IMR-90 (cell line): ENCODE data around the gene HMGXB3.

Source experiments
- BHLHE40 ChIP-seq: fragments of 150-350 bp; IDR thresholded peaks from 2 replicates; pipeline ENCODE4 v1.6.1; 2016; ENCODE audit warnings: mild to moderate bottlenecking, low read depth, low read length
- CHD1 ChIP-seq: IDR thresholded peaks from 2 replicates; pipeline ENCODE4 v1.6.1; 2012; ENCODE audit warnings: low read depth, low read length, improper control_type of control experiment
- FOS ChIP-seq: fragments of 150-350 bp; IDR thresholded peaks from 2 replicates; pipeline ENCODE4 v1.6.1; 2016; ENCODE audit warnings: low read depth, low read length
- MAFK ChIP-seq: IDR thresholded peaks from 2 replicates; pipeline ENCODE4 v1.6.1; 2012; ENCODE audit warnings: low read depth, low read length, improper control_type of control experiment
- MXI1 ChIP-seq: IDR thresholded peaks from 2 replicates; pipeline ENCODE4 v1.6.1; 2012; ENCODE audit warnings: low read depth, mild to moderate bottlenecking, low read length, moderate library complexity, borderline replicate concordance
- NFE2L2 ChIP-seq: fragments of 150-350 bp; IDR thresholded peaks from 2 replicates; pipeline ENCODE4 v1.6.1; 2016; ENCODE audit warnings: low read depth, mild to moderate bottlenecking, low read length
- POLR2A ChIP-seq: IDR thresholded peaks from 2 replicates; pipeline ENCODE4 v1.6.1; 2012; ENCODE audit warnings: mild to moderate bottlenecking, low read depth, low read length
- RAD21 ChIP-seq: IDR thresholded peaks from 2 replicates; pipeline ENCODE4 v1.6.1; 2012; ENCODE audit warnings: low read length, improper control_type of control experiment
- RCOR1 ChIP-seq: IDR thresholded peaks from 2 replicates; pipeline ENCODE4 v1.6.1; 2012; ENCODE audit warnings: mild to moderate bottlenecking, low read length, improper control_type of control experiment; ENCODE audit not compliant: insufficient replicate concordance
- RFX5 ChIP-seq: IDR thresholded peaks from 2 replicates; pipeline ENCODE4 v1.8.0; 2012; ENCODE audit warnings: low read depth, mild to moderate bottlenecking, low read length, moderate library complexity
- SMC3 ChIP-seq: fragments of 150-350 bp; IDR thresholded peaks from 2 replicates; pipeline ENCODE4 v1.6.1; 2016; ENCODE audit warnings: low read depth, mild to moderate bottlenecking, antibody characterized with exemption, low read length, moderate library complexity
- TF ChIP-seq, protein P1 (sequence below): conservative IDR thresholded peaks from 2 replicates; pipeline ENCODE4 v1.5.1; 2012; ENCODE audit warnings: mild to moderate bottlenecking, low read depth, low read length, improper control_type of control experiment
- TF ChIP-seq, protein P2 (sequence below): fragments of 150-350 bp; IDR thresholded peaks from 2 replicates; pipeline ENCODE4 v1.6.1; 2017; ENCODE audit warnings: mild to moderate bottlenecking, antibody characterized with exemption, low read length, low read depth
- TF ChIP-seq, protein P3 (sequence below): fragments of 150-350 bp; IDR thresholded peaks from 2 replicates; pipeline ENCODE4 v1.6.1; 2016; ENCODE audit warnings: low read depth, mild to moderate bottlenecking, low read length, moderate library complexity, borderline replicate concordance

DNA sequence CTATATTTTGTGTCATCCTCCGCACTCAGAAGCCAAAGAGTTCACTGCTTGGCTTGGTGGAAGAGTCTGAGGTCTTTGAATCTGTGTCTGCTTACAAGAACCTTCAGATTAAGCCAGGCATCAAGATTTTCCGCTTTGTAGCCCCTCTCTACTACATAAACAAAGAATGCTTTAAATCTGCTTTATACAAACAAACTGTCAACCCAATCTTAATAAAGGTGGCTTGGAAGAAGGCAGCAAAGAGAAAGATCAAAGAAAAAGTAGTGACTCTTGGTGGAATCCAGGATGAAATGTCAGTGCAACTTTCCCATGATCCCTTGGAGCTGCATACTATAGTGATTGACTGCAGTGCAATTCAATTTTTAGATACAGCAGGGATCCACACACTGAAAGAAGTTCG lies 19.3 kb upstream of the HMGXB3 start:
- no peak for TF ChIP-seq SMC3
- TF ChIP-seq, protein P1, sequence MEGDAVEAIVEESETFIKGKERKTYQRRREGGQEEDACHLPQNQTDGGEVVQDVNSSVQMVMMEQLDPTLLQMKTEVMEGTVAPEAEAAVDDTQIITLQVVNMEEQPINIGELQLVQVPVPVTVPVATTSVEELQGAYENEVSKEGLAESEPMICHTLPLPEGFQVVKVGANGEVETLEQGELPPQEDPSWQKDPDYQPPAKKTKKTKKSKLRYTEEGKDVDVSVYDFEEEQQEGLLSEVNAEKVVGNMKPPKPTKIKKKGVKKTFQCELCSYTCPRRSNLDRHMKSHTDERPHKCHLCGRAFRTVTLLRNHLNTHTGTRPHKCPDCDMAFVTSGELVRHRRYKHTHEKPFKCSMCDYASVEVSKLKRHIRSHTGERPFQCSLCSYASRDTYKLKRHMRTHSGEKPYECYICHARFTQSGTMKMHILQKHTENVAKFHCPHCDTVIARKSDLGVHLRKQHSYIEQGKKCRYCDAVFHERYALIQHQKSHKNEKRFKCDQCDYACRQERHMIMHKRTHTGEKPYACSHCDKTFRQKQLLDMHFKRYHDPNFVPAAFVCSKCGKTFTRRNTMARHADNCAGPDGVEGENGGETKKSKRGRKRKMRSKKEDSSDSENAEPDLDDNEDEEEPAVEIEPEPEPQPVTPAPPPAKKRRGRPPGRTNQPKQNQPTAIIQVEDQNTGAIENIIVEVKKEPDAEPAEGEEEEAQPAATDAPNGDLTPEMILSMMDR = no peak
- no peak for TF ChIP-seq POLR2A
- TF ChIP-seq, protein P2, sequence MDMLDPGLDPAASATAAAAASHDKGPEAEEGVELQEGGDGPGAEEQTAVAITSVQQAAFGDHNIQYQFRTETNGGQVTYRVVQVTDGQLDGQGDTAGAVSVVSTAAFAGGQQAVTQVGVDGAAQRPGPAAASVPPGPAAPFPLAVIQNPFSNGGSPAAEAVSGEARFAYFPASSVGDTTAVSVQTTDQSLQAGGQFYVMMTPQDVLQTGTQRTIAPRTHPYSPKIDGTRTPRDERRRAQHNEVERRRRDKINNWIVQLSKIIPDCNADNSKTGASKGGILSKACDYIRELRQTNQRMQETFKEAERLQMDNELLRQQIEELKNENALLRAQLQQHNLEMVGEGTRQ = no peak
- no peak for TF ChIP-seq FOS
- no peak for TF ChIP-seq RCOR1
- TF ChIP-seq NFE2L2 = no peak
- TF ChIP-seq, protein P3, sequence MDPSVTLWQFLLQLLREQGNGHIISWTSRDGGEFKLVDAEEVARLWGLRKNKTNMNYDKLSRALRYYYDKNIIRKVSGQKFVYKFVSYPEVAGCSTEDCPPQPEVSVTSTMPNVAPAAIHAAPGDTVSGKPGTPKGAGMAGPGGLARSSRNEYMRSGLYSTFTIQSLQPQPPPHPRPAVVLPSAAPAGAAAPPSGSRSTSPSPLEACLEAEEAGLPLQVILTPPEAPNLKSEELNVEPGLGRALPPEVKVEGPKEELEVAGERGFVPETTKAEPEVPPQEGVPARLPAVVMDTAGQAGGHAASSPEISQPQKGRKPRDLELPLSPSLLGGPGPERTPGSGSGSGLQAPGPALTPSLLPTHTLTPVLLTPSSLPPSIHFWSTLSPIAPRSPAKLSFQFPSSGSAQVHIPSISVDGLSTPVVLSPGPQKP = no peak
- no peak for TF ChIP-seq MXI1
- TF ChIP-seq RFX5 = no peak
- no peak for TF ChIP-seq RAD21
- TF ChIP-seq BHLHE40 = no peak
- TF ChIP-seq CHD1 = no peak
- TF ChIP-seq MAFK = no peak
